Muscle of back (tissue), 10 donors: Measurements from ENCODE around the gene P4HTM. TPM values are rescaled to one million over a fixed set of nuclear protein-coding genes. Genes with fewer than 3 reads are reported as not detected.

Experiments
- polyA plus RNA-seq, 10 donors: library from polyadenylated mRNA; unstranded; fragments of 120-200 nt; gene quantifications; one replicate each; pipeline ENCODE4 v1.2.1, GENCODE V29; 2013; ENCODE audit not compliant: insufficient read length in 10 of 10

P4HTM gene
- polyA plus RNA-seq, 10 donors = 8.2 to 15.8 (median 12.7) TPM

Other genes with a start within 250 kb of the P4HTM start
- 10 to 100 TPM; 30.2 to 47.0 (median 38.9) TPM for gene PRKAR2A, start 142.4 kb upstream of the P4HTM start, polyA plus RNA-seq
- 10 to 100 TPM; 13.1 to 20.8 (median 16.0) TPM for gene SLC25A20, start 91.4 kb upstream of the P4HTM start, polyA plus RNA-seq
- gene ARIH2, start 71.4 kb upstream of the P4HTM start, polyA plus RNA-seq = 10 to 100 TPM; 40.0 to 69.3 (median 56.1) TPM
- 100 to 1,000 TPM in 6 of 10 donors, 10 to 100 TPM in 4; 92.1 to 147 (median 106) TPM for gene WDR6, start 17.1 kb downstream of the P4HTM start, polyA plus RNA-seq
- gene DALRD3, start 28.3 kb downstream of the P4HTM start, polyA plus RNA-seq = 10 to 100 TPM; 24.6 to 35.1 (median 29.1) TPM
- gene NDUFAF3, start 31.9 kb downstream of the P4HTM start, polyA plus RNA-seq = 10 to 100 TPM; 43.0 to 58.3 (median 51.6) TPM
- gene IMPDH2, start 39.2 kb downstream of the P4HTM start, polyA plus RNA-seq = 100 to 1,000 TPM; 186 to 255 (median 241) TPM
- gene QRICH1, start 103.8 kb downstream of the P4HTM start, polyA plus RNA-seq = 10 to 100 TPM; 47.5 to 63.6 (median 53.9) TPM
- gene QARS1, start 114.5 kb downstream of the P4HTM start, polyA plus RNA-seq = 100 to 1,000 TPM; 227 to 289 (median 271) TPM
- 10 to 100 TPM; 28.5 to 37.0 (median 32.0) TPM for gene USP19, start 130.6 kb downstream of the P4HTM start, polyA plus RNA-seq
- gene LAMB2, start 142.8 kb downstream of the P4HTM start, polyA plus RNA-seq = 100 to 1,000 TPM; 258 to 439 (median 333) TPM
- 10 to 100 TPM; 11.4 to 18.8 (median 14.0) TPM for gene CCDC71, start 176.1 kb downstream of the P4HTM start, polyA plus RNA-seq
- gene KLHDC8B, start 181.4 kb downstream of the P4HTM start, polyA plus RNA-seq = 100 to 1,000 TPM in 4 of 10 donors, 10 to 100 TPM in 6; 64.9 to 114 (median 89.6) TPM